Vagina (tissue), 2 donors: ENCODE measurements around the gene PRRG2.

Source experiments
- POLR2A ChIP-seq, 2 donors: fragments of 450-650 bp; IDR thresholded peaks; one replicate each; pipeline ENCODE4 v1.6.1; 2017; ENCODE audit warnings: antibody characterized with exemption in 2 of 2, mild to moderate bottlenecking in 2 of 2, moderate library complexity in 2 of 2
- POLR2AphosphoS5 ChIP-seq, 2 donors: sonication (generic); formaldehyde crosslinking; IDR thresholded peaks; one replicate each; pipeline ENCODE4 v1.9.0; 2017; ENCODE audit warnings: antibody characterized with exemption in 2 of 2, mild to moderate bottlenecking in 2 of 2, low read depth in 1 of 2; ENCODE audit not compliant: insufficient read depth in 1 of 2
- TF ChIP-seq, protein P1 (sequence below), 3 experiments: fragments of 450-650 bp in 2 of 3; fragments of 200-600 bp in 1 of 3; sonication (generic) in 1 of 3; IDR thresholded peaks; one replicate each; pipeline ENCODE4 v1.5.1; 2017 to 2019; ENCODE audit warnings: antibody characterized with exemption in 3 of 3, mild to moderate bottlenecking in 2 of 3, moderate library complexity in 2 of 3

- TF ChIP-seq, protein P1, sequence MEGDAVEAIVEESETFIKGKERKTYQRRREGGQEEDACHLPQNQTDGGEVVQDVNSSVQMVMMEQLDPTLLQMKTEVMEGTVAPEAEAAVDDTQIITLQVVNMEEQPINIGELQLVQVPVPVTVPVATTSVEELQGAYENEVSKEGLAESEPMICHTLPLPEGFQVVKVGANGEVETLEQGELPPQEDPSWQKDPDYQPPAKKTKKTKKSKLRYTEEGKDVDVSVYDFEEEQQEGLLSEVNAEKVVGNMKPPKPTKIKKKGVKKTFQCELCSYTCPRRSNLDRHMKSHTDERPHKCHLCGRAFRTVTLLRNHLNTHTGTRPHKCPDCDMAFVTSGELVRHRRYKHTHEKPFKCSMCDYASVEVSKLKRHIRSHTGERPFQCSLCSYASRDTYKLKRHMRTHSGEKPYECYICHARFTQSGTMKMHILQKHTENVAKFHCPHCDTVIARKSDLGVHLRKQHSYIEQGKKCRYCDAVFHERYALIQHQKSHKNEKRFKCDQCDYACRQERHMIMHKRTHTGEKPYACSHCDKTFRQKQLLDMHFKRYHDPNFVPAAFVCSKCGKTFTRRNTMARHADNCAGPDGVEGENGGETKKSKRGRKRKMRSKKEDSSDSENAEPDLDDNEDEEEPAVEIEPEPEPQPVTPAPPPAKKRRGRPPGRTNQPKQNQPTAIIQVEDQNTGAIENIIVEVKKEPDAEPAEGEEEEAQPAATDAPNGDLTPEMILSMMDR (IDR thresholded peaks at IDR 0.05): no peak
- no peak for TF ChIP-seq POLR2AphosphoS5 (IDR thresholded peaks at IDR 0.05; ENCODE audit: insufficient read depth in 1 of 2, low read depth in 1 of 2)
- no peak for TF ChIP-seq POLR2A (IDR thresholded peaks at IDR 0.05)
These were observed 50.0 kb downstream of the PRRG2 start for GRCh38 chr19:49631014-49631588.
